DMS53 treated with DMSO at 0.1 percent for 48 hours (cell line): Measurements from ENCODE around the gene HES5.

Source experiments
- DNase-seq: peaks from one replicate; lab custom pipeline; 2025; ENCODE audit not compliant: unreplicated experiment; lab: John Stamatoyannopoulos, UW

HES5 gene

GRCh38 chr1:2501820-2502119, 28.3 kb downstream of the HES5 start:
- DNase-seq, result no peak

- DNase-seq, result no peak
These were observed 28.8 kb downstream of the HES5 start for GRCh38 chr1:2501041-2501819.

GRCh38 chr1:2499986-2500596, 30.0 kb downstream of the HES5 start:
- DNase-seq, result no peak

GRCh38 chr1:2499260-2499659, 30.8 kb downstream of the HES5 start:
- no peak for DNase-seq

GRCh38 chr1:2498648-2499047, 31.4 kb downstream of the HES5 start:
- no peak for DNase-seq

- no peak for DNase-seq
These were observed 32.2 kb downstream of the HES5 start for GRCh38 chr1:2497891-2498290.

- no peak for DNase-seq
These were observed 33.3 kb downstream of the HES5 start for GRCh38 chr1:2496746-2497145.

- DNase-seq, result no peak
These were observed 33.9 kb downstream of the HES5 start for GRCh38 chr1:2496087-2496622.

GRCh38 chr1:2495546-2495945, 34.5 kb downstream of the HES5 start:
- DNase-seq, result no peak

- no peak for DNase-seq
These were observed 35.0 kb downstream of the HES5 start for GRCh38 chr1:2495026-2495425.

GRCh38 chr1:2494323-2494693, 35.8 kb downstream of the HES5 start:
- DNase-seq, result no peak

- DNase-seq, result no peak
These were observed 36.3 kb downstream of the HES5 start for GRCh38 chr1:2493691-2494322.

- no peak for DNase-seq
These were observed 36.8 kb downstream of the HES5 start for GRCh38 chr1:2493218-2493617.

GRCh38 chr1:2492091-2492490, 38.0 kb downstream of the HES5 start:
- DNase-seq, result no peak

- no peak for DNase-seq
These were observed 40.4 kb downstream of the HES5 start for GRCh38 chr1:2489615-2490014.

- DNase-seq, result no peak
These were observed 41.4 kb downstream of the HES5 start for GRCh38 chr1:2488688-2489087.

- DNase-seq, result no peak
These were observed 43.5 kb downstream of the HES5 start for GRCh38 chr1:2486558-2486957.

GRCh38 chr1:2486041-2486440, 44.0 kb downstream of the HES5 start:
- DNase-seq, result no peak

GRCh38 chr1:2483970-2484369, 46.1 kb downstream of the HES5 start:
- no peak for DNase-seq

- DNase-seq, result no peak
These were observed 47.0 kb downstream of the HES5 start for GRCh38 chr1:2483026-2483425.

- DNase-seq, result no peak
These were observed 47.5 kb downstream of the HES5 start for GRCh38 chr1:2482588-2482987.

GRCh38 chr1:2481885-2482284, 48.2 kb downstream of the HES5 start:
- no peak for DNase-seq
